Stimulated activated naive CD8-positive, alpha-beta T cell treated with anti-CD3 and anti-CD28 coated beads, Interleukin-15, Interleukin-2, amounts not matched to agents 100 U/mL and 50 U/mL, for 24 hours (primary cell): Measurements from ENCODE around the gene TMEM198.

Source experiments
- ATAC-seq: fragments of 150-1000 bp; cut with Tn5 transposase; one replicate; pipeline ENCODE4 v1.10.0; 2021
- DNase-seq: peaks from one replicate; pipeline ENCODE4 v3.0.0; 2021

TMEM198 gene

DNA sequence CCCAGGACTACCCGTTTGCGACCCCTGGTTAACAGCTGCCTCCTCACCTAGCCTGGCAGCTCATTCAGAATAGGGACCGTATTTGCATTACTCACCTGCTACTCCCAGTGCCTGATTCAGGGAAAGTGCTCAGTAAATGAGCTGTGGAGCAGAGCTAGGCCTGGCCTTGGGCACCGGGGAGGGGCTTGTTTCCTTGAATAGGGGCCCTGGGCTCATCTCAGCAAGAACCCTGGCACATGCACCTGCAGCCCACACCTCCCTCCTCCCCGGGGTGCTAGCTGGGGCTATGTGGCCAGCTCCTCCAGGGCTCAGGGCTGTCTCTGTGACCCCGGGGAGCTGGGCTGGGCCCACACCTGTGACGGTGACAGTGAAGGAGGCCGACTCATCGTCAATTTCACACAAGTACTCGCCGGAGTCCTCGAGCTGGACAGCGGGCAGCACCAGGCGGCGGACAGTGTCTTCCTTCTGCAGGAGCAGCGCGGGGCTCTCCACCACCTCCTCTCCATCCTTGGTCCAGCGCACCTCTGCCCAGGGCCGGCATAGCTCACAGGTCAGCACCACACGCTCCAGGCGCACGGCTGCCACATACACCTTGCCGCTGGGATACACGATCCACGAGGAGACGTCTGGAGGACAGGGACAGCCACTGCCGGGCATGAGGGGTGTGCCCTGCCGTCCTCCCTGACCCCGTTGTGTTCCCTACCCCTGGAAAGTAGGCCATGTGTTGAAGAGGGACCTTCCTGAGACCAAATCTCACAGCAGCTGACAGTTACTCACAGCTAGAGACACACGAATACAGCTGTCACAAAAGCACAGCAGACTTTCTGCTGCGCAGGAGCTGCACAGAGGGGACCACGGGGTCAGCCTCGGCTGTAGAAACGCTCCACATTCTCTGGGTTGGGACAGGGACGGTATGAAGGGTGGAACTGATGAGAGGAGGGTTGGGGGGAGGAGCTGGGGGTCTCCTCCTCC lies 18.5 kb downstream of the TMEM198 start:
- ATAC-seq (no peak), DNase-seq (no peak)

DNA sequence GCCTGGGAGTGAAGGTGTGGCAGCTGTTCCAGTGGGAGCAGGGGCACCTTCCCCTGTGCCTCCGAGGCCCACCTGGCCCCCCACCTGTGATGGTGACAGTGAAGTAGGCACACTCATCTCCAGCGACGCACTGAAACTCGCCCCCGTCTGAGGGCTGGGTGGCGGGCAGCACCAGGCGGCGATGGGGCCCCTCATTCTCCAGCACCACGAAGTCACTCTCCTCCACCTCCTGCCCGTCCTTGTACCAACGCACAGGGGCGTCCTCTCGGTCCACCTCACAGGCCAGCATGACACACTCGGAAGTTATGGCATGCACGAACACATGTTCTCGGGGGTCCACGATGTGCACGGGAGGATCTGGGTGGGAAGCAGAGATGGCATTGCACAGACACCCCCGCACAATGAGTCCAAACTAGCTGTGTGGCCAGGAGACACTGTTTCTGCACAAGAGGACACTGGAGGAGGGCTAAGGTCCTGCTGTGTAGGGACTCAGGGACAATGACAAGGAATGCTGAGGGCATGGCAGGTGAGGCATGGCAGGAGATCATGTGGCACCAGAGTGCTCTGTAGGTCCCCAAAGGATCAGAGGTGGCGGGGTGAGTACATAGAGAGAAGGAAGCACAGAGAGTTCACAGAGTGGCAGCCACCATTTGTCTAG lies 19.6 kb downstream of the TMEM198 start:
- ATAC-seq (no peak), DNase-seq (no peak)

DNA sequence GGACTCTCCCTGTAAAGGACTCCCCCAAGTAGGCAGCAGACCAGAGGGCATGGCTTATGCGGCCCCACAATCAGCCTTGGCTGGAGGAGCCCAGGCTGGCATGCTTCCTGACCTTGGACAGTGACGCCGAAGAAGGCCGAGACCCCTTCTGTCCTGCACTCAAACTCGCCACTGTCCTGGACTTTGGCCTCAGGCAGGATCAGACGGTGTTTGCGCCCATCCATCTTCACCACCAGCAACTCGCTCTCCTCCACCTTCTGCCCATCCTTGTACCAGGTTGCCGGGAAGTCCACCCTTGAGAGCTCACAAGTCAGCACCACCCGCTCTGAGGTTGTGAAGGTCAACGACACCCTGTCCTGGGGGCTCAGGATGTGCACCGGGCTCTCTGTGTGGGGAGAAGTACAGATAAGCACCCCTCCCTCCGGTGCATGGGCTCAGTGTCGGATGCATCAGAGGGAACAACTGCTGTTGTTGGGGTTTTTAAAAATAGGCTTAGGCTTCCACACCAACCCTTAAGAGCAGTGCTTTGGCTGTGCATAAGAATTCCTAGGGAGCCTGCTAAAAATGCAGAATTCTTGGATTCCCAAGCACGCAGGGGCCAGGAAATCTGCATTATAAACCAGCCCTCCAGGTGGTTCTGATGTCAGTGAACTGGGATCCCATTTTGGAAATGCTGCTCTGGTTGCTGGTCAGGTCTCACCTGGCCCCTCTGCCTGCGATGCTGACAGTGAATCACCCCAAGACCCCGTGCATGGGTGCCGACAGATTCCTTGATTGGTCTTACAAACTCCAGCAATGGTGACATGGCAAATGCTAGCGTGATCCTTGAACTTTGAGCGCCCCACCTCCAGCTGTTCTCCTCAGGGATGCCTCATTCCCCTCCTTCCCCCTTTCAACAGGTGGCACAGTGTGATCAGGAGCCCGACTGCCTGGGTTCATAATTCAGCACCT lies 21.6 kb downstream of the TMEM198 start:
- no peak for DNase-seq
- ATAC-seq: no peak

DNA sequence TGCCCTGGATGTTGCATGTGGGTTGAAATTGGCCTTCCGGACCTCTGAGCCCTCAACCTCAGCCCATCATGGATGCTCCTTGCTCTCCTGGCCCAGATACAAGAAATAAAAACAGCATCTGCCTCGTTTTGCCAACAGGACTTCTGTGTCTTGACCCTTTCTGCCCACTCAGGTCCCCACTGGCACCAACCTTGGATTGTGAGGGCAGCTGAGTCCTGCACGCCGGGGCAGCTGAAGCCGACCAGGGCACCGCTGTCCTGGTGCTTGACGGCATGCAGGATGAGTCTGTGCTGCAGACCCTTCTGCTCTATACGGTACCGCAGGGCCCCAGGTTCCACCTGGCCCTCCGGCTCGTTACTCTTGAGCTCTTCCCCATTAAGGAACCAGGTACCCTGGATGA lies 22.8 kb downstream of the TMEM198 start:
- DNase-seq (no peak), ATAC-seq (no peak)

DNA sequence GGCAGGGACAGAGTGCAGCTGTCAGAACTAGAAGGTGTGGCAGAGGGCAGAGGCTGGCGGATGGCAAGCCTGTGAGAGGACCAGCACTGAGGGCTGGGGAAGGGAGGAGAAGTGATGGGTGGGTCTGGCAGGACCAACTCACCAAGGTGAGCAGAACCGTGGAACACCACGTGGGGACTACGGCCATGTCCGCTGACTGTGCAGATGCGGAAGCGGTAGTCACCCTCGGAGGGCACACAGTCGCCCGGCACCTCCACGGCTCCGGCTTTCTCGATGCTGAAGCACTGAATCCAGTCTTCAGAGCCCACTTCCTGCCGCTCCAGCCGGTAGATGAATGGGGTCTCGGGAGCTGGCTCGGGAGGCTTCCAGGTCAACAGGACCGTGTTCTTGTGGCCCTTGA lies 23.3 kb downstream of the TMEM198 start:
- no peak for DNase-seq

DNA sequence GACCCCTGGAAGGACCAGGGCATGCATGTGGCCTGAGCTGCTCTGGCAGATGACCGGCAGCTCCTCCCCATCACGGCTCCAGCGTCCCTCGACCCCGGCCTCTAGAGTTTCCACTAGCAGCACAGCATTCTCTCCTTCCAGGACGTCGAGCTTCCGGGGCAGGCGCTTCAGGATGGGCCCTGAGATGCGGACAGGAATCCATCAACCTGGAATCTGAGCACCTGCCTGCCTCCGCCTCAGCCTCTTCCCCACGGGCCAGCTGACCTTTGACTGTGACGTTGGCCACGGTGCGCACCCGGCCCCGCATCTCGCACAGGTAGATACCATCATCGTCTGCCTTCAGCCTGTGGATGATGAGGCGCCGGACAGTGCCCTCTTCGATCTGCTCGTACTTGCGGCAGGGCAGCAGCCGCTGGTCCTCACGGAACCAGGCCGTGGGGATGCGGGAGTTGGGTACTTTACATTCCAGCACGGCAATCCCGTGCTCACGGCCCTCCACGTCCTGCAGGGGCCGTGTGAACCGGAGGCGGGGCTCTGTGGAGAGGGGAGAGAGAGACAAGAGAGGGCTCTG lies 24.0 kb downstream of the TMEM198 start:
- ATAC-seq: no peak

More for the DNA sequence above, 23.3 kb downstream of the TMEM198 start:
- ATAC-seq: no peak

DNA sequence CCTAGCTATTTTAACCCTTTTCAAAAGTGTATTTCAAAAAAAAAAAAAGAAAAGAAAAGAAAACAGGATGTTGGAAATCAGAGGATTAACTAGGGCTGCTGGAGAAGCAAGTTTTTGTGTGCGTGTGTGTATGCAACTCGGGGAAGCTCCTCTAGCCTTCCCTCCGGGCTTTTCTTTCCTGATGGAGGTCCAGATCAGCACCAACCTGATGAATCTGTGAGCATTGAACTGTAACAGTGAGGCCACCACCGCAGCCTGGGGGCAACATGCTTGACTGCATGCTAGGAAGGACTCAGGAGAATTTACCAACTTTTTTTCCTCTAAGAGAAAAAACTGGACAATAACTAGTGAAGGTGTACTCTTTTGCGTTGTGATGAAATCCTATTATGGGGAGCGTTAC lies 25.2 kb downstream of the TMEM198 start:
- DNase-seq (no peak), ATAC-seq (no peak)

More for the DNA sequence above, 24.0 kb downstream of the TMEM198 start:
- no peak for DNase-seq

DNA sequence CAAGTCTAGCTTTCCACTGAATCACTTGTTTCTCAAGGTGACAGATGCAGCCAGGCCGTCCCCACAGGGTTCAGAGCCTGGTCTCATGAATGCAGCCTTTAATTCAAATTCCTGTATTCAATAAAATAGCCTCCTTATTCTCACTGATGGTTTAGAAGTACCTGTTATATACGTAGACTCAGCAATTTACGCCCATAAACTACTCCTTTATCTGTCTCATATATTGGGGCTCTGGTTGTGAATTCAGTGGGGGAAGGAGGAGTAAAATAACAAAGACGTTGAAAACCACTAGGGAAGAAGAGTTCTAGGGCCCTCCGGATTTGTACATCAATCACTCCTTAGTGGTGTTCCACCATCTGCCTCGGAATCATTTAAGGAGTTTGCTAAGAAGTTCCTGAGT lies 25.8 kb downstream of the TMEM198 start:
- no peak for DNase-seq
- ATAC-seq: no peak

DNA sequence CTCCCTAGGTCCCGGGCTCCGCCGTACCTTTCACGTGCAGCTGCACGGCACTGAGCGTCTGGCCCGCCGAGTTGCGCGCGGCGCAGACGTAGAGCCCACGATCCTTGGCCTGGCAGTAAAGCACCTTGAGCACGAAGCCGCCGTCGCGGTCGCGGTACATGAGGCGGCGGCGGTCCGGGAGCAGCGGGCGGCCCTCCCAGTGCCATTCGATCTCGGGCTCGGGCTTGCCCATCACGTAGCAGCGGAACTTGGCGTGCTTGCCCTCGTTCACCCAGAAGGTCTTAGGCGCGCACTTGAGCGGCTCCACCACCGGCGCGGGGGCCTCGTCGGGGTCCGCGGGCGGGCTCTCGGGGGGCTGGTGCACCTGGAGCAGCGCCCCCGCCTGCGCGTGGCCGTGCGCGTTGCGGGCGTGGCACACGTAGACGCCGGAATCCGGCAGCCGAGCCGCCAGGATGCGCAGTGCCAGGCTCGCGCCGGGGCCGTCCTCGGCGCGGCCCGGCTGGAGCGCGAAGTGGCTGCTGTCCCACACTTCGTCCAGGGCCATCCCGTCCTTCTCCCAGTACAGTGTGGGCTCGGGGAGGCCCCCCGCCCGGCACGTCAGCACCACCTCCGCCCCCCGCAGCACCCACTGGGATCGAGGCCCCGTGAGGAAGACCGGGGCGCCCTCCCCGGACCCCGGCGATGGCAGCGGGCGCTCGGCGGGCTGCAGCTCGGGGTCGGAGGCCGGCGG lies 26.5 kb downstream of the TMEM198 start:
- peak; percentile 16 for ATAC-seq

DNA sequence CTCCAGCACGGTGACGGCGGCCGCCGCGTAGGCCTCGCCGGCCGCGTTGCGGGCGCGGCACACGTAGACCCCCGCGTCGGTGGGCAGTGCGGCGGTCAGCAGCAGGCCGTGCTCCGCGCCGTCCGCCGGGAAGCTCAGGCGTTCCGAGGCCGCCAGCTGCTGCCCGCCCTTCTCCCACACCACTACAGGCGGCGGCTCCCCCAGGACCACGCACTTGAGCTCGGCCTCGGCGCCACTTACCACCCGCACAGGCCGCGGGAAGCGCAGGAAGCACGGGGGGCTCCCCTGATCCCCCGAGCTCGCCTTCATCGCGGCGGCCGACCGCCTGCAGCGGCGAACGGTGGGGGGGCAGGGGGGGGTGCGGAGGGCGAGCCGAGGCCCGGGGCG lies 27.1 kb downstream of the TMEM198 start:
- no peak for DNase-seq

More for the DNA sequence above, 26.5 kb downstream of the TMEM198 start:
- DNase-seq: peak; percentile 16

DNA sequence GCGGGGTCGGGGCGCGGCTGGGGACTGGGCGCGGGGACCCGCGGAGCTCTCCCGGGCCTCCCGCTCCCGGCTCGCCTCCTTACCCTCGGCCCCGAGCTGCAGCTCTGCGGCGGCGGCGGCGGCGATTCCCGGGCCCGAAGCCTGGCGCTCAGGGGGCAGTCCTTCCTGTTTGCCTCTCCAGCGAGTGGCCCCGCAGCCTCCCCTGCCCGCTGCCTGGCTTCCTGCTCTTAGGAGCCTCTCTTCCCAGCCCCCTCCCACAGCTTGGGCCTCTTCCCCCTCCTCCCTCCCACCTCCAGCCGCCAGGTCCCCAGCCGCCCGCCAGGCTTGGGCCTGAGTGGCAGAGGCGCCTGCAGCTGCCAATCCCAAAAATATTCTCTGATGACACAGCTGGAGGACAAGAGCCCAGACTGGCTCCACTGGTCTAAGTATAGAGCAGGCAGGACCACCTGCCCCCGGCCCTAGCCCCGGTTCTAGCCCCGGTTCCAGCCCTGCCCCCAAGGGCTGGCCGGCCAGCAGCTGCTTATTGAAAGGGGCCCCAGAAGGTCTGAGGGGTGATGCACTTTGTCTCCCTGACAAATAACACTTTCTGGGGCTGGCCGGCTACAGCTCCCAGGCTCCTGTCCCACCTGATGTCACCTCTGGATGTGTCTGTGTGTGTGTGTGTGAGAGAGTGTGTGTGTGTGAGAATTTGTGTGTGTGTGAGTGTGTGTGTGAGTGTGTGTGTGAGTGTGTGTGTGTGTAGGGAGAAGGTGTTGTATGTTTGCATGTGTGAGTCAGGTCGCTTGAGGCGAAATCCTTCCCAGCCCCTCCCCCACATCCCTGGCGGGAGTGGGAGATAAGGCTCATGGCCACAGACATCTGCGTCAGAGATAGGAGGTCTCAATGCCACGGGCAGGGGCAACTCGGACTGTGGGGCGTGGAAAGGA lies 27.7 kb downstream of the TMEM198 start, which contains the start of gene OBSL1:
TSS of gene OBSL1 (minus strand) at position 229 of the 926 bp plus-strand sequence. CDS start 307 bp downstream, outside the sequence.
- no peak for ATAC-seq
- peak; percentile 26 for DNase-seq

More for the DNA sequence above, 27.1 kb downstream of the TMEM198 start:
- peak; percentile 2 for ATAC-seq

DNA sequence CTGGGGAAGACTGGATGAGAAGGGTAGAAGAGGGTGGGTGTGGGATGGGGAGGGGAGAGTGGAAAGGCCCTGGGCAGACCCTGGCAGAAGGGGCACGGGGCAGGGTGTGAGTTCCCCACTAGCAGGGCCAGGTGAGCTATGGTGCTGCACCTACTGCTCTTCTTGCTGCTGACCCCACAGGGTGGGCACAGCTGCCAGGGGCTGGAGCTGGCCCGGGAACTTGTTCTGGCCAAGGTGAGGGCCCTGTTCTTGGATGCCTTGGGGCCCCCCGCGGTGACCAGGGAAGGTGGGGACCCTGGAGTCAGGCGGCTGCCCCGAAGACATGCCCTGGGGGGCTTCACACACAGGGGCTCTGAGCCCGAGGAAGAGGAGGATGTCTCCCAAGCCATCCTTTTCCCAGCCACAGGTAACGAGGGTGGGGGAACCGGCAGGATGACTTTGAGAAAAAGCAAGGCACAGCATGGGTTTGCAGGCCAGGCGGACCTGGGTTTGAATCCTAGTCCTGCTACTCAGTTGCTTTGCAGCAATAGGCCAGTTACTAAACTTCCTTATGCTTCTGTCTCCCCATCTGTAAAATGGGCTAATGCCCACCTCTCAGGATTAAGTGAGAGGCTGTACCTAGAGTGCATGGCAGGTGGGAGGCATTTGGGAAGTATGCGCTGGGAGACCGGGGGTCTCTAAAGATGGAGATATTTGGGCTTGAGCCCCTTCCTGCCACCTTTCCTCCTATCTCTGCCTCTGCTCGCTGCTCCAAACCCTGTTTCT lies 28.6 kb downstream of the TMEM198 start, which contains the start of gene INHA:
TSS of gene INHA (plus strand) at position 74 of the 765 bp plus-strand sequence. CDS start at position 139, 65 bp downstream.
- no peak for DNase-seq
- no peak for ATAC-seq

DNA sequence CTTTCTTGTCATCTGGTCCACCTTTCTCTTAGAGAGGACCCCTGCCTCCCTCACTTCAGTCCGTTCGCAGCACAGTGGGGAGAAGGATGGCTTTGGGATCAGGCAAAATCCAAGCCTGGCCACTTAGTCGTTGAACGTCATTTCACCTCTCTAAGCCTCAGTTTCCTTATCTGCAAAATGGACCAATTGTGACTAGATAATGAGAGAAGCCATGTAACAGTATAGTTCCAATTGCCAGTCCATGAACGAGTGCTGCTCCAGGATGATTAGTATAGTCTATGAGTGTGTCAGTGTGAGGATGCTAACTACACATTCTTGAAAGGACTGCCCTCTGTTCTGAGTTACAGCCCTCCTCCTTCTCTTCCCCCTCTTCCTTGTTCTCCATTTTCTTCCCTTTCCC lies 29.3 kb downstream of the TMEM198 start:
- ATAC-seq: no peak
- no peak for DNase-seq

DNA sequence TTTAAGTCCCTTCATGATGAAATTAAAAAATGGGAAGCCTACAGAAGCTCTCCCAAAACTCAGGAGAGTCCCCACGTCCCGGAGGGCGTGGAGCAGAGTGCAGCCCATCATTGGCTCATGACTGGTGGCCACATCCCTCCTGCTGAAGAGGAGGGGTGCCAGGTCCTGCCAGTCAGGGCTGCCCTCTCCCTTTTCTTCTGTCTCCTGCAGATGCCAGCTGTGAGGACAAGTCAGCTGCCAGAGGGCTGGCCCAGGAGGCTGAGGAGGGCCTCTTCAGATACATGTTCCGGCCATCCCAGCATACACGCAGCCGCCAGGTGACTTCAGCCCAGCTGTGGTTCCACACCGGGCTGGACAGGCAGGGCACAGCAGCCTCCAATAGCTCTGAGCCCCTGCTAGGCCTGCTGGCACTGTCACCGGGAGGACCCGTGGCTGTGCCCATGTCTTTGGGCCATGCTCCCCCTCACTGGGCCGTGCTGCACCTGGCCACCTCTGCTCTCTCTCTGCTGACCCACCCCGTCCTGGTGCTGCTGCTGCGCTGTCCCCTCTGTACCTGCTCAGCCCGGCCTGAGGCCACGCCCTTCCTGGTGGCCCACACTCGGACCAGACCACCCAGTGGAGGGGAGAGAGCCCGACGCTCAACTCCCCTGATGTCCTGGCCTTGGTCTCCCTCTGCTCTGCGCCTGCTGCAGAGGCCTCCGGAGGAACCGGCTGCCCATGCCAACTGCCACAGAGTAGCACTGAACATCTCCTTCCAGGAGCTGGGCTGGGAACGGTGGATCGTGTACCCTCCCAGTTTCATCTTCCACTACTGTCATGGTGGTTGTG lies 30.9 kb downstream of the TMEM198 start:
- ATAC-seq (no peak), DNase-seq (no peak)

DNA sequence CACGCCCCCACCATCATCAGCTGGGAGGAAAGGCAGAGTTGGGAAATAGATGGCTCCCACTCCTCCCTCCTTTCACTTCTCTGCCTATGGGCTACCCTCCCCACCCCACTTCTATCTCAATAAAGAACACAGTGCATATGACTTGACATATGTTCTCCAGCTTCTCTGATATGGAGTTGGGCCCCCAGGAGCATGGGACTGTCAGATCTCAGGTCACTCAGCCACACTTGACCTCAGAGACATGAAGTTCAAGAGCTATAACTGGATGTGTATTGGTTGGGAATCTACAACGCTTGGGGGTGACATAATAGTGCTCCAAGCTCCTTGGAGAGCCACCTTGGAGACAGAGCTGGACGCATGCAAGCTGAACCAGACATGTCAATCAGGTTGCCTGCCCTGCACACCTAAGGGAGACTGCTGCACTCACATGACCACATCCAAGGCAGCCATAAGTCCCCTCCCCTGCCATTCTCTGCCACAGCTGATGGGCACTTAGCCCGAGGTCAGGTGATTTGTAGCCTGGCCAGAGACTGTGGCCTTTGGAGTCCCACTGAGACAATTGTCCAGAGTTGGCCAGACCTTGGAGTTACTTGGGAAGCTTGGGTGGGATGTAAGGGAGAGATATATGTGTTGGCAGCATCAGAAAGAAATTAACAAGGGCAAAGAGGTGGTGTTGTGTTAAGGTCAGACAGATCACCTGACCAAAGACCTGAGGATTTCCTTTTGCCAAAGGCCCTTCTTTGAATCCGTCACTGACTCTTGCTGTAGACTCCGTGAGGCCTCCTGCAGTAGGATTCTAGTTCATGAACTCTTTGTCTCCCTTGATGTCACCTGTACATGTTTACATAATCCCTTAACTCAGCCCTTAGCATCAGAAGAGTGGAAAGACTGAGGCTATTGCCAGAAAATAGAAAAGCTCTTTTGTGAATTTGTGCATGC lies 32.0 kb downstream of the TMEM198 start:
- DNase-seq: no peak
- ATAC-seq: no peak

DNA sequence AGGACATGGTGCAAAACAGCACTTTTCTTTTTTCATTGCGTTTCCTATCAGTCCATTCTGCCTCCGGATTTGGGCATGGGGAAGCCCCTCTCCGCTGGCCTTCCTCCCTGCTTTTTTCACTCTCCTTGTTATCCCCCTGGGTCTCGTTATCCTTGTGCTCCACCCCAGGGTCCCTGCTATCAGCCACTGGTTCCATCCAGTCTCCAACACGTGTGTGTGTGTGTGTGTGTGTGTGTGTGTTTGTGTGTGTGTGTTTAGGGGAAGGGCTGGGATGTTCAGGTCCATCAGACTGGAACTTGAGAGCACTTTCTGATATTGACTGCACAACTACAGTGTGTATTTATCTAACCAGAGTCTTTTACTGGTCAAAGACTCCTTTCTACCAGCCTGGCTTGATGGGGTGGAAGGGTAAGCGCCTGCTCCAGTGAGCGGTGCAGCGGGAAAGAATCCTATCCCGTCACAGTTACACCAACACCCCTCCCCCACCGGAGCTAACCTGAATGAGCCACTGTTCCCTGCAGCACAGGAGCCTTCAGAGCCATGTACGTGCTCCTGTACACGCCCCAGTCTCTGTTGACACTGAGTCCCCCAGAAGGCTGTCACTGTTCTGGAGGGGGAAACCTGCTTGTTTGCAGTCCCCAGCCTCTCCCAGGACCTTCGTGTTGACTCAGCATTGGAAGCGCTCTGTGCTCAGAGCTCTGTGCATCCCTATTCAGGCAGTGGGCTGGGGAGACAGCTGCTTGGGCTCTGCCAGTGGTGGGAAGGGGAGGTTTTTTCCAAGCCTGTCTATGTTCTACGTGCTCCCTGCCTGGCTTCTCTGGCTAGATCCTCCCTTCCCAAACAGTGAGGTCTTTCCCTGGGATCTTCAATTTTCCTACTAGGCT lies 32.9 kb downstream of the TMEM198 start:
- DNase-seq (no peak), ATAC-seq (no peak)
